Measurements from ENCODE around the gene PIEZO1.

- no peak for TF ChIP-seq CTCF (IDR thresholded peaks at IDR 0.05)
- no peak for TF ChIP-seq POLR2A (IDR thresholded peaks at IDR 0.05)
These were observed 40.1 kb upstream of the PIEZO1 start for GRCh38 chr16:88825146-88825545.

All from lower leg skin (tissue), 3 donors.